Gastroesophageal sphincter (tissue), 3 donors: ENCODE results near the gene COL6A1.

Source experiments
- POLR2A ChIP-seq, 2 donors: fragments of 450-650 bp; IDR thresholded peaks; one replicate each; pipeline ENCODE4 v1.6.1; 2017; ENCODE audit warnings: antibody characterized with exemption in 2 of 2, mild to moderate bottlenecking in 2 of 2, moderate library complexity in 1 of 2
- TF ChIP-seq, protein P1 (sequence below), 4 experiments: fragments of 200-600 bp in 2 of 4; fragments of 450-650 bp in 2 of 4; sonication (generic) in 1 of 4; IDR thresholded peaks; one replicate each; pipeline ENCODE4 v1.5.1; 2017 to 2019; ENCODE audit warnings: antibody characterized with exemption in 4 of 4, mild to moderate bottlenecking in 2 of 4, moderate library complexity in 2 of 4

DNA sequence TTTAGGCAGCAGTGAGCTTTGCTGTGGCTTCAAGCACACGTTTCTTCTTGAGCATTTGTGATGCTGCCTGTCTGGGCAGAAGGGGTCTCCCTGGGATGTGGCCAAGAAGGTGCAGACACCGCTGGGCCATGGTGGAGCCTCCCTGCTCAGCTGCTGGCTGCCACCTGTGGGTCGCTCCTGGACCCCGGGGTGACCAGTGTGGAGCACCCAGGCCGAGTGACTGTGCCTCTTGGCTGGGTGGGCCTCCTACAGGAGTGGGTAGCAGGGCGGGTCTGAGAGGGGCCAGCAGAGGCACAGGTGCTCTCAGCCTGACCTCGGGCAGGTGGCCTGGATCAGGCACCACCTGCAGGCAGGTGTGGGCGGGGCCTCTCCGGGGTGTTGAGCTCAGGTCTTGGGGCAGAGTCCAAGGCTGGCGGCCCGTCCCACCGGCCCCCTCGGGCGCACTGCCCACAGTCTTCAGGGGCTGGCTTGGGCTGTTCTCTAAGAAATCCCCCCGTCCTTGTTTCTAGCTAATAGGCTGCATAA is 42.0 kb upstream of the COL6A1 start:
- TF ChIP-seq, protein P1, sequence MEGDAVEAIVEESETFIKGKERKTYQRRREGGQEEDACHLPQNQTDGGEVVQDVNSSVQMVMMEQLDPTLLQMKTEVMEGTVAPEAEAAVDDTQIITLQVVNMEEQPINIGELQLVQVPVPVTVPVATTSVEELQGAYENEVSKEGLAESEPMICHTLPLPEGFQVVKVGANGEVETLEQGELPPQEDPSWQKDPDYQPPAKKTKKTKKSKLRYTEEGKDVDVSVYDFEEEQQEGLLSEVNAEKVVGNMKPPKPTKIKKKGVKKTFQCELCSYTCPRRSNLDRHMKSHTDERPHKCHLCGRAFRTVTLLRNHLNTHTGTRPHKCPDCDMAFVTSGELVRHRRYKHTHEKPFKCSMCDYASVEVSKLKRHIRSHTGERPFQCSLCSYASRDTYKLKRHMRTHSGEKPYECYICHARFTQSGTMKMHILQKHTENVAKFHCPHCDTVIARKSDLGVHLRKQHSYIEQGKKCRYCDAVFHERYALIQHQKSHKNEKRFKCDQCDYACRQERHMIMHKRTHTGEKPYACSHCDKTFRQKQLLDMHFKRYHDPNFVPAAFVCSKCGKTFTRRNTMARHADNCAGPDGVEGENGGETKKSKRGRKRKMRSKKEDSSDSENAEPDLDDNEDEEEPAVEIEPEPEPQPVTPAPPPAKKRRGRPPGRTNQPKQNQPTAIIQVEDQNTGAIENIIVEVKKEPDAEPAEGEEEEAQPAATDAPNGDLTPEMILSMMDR (IDR thresholded peaks at IDR 0.05): no peak
- no peak for TF ChIP-seq POLR2A (IDR thresholded peaks at IDR 0.05)
